ENCODE measurements around the gene ADGRG2. TPM values are rescaled to one million over a fixed set of nuclear protein-coding genes. Genes with fewer than 3 reads are reported as not detected.

ADGRG2 gene
- total and polyA plus RNA-seq, 2 of the 13 experiments (the other 11 are each of a cell fraction or from before 2014, with no cell fraction given), result not detected

DNA sequence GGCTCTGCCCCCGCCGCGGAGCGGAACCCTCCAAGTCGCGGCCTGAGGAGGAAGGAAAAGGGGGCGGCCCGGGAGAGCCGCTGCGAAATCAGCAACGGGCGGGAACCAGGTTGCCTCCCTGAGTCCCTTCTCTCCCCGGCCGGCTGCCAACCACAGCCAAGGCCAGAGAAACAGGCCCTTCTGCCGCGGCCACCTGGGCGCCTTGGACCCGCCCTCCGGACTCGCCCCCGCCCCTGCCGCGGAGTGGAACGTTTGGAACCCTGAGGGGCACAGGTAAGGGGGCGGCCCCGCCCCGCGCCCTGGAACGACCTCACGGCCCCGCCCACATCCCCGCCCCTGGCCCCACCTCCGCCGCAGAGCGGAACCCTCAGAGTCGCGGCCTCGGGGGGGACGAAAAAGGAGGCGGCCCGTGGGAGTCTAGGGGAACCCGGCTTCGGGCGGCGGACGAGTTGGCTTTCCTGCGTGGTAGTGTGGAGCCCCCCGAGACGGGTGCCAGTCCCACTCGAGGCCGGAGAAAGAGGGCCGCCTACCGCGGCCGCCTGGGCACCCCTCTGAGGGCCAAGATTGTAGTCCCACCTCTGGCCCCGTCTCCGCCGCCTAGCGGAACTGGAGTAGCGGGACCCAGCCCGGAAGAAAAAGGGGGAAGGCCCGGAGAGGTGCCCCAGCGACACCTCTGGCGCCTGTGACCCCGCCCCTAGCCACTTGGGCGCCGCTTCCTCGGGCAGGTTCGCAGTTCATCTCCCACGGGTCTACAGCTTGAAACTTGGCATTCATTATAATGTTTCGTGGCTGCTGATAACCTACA lies 137.7 kb downstream of the ADGRG2 start (continued):
- TF ChIP-seq, protein P1, sequence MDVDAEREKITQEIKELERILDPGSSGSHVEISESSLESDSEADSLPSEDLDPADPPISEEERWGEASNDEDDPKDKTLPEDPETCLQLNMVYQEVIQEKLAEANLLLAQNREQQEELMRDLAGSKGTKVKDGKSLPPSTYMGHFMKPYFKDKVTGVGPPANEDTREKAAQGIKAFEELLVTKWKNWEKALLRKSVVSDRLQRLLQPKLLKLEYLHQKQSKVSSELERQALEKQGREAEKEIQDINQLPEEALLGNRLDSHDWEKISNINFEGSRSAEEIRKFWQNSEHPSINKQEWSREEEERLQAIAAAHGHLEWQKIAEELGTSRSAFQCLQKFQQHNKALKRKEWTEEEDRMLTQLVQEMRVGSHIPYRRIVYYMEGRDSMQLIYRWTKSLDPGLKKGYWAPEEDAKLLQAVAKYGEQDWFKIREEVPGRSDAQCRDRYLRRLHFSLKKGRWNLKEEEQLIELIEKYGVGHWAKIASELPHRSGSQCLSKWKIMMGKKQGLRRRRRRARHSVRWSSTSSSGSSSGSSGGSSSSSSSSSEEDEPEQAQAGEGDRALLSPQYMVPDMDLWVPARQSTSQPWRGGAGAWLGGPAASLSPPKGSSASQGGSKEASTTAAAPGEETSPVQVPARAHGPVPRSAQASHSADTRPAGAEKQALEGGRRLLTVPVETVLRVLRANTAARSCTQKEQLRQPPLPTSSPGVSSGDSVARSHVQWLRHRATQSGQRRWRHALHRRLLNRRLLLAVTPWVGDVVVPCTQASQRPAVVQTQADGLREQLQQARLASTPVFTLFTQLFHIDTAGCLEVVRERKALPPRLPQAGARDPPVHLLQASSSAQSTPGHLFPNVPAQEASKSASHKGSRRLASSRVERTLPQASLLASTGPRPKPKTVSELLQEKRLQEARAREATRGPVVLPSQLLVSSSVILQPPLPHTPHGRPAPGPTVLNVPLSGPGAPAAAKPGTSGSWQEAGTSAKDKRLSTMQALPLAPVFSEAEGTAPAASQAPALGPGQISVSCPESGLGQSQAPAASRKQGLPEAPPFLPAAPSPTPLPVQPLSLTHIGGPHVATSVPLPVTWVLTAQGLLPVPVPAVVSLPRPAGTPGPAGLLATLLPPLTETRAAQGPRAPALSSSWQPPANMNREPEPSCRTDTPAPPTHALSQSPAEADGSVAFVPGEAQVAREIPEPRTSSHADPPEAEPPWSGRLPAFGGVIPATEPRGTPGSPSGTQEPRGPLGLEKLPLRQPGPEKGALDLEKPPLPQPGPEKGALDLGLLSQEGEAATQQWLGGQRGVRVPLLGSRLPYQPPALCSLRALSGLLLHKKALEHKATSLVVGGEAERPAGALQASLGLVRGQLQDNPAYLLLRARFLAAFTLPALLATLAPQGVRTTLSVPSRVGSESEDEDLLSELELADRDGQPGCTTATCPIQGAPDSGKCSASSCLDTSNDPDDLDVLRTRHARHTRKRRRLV (CRISPR knock-in tag; IDR thresholded peaks at IDR 0.05), result 0 out of 2 replicates have a peak, but pooled peaks have one; percentile 44
- TF ChIP-seq, protein P2, sequence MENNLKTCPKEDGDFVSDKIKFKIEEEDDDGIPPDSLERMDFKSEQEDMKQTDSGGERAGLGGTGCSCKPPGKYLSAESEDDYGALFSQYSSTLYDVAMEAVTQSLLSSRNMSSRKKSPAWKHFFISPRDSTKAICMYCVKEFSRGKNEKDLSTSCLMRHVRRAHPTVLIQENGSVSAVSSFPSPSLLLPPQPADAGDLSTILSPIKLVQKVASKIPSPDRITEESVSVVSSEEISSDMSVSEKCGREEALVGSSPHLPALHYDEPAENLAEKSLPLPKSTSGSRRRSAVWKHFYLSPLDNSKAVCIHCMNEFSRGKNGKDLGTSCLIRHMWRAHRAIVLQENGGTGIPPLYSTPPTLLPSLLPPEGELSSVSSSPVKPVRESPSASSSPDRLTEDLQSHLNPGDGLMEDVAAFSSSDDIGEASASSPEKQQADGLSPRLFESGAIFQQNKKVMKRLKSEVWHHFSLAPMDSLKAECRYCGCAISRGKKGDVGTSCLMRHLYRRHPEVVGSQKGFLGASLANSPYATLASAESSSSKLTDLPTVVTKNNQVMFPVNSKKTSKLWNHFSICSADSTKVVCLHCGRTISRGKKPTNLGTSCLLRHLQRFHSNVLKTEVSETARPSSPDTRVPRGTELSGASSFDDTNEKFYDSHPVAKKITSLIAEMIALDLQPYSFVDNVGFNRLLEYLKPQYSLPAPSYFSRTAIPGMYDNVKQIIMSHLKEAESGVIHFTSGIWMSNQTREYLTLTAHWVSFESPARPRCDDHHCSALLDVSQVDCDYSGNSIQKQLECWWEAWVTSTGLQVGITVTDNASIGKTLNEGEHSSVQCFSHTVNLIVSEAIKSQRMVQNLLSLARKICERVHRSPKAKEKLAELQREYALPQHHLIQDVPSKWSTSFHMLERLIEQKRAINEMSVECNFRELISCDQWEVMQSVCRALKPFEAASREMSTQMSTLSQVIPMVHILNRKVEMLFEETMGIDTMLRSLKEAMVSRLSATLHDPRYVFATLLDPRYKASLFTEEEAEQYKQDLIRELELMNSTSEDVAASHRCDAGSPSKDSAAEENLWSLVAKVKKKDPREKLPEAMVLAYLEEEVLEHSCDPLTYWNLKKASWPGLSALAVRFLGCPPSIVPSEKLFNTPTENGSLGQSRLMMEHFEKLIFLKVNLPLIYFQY (CRISPR knock-in tag; IDR thresholded peaks at IDR 0.05; ENCODE audit: borderline replicate concordance), result no peak
- no peak for TF ChIP-seq TCF12 (IDR thresholded peaks at IDR 0.05)
- TF ChIP-seq TCF12 (CRISPR knock-in tag; IDR thresholded peaks at IDR 0.05), result 0 out of 2 replicates have a peak, but pooled peaks have one; percentile 34
- no peak for TF ChIP-seq HNRNPUL1 (IDR thresholded peaks at IDR 0.05; ENCODE audit: low read depth, low read length)
- TF ChIP-seq, protein P3, sequence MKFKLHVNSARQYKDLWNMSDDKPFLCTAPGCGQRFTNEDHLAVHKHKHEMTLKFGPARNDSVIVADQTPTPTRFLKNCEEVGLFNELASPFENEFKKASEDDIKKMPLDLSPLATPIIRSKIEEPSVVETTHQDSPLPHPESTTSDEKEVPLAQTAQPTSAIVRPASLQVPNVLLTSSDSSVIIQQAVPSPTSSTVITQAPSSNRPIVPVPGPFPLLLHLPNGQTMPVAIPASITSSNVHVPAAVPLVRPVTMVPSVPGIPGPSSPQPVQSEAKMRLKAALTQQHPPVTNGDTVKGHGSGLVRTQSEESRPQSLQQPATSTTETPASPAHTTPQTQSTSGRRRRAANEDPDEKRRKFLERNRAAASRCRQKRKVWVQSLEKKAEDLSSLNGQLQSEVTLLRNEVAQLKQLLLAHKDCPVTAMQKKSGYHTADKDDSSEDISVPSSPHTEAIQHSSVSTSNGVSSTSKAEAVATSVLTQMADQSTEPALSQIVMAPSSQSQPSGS (CRISPR knock-in tag; IDR thresholded peaks at IDR 0.05), result no peak
- TF ChIP-seq, protein P4, sequence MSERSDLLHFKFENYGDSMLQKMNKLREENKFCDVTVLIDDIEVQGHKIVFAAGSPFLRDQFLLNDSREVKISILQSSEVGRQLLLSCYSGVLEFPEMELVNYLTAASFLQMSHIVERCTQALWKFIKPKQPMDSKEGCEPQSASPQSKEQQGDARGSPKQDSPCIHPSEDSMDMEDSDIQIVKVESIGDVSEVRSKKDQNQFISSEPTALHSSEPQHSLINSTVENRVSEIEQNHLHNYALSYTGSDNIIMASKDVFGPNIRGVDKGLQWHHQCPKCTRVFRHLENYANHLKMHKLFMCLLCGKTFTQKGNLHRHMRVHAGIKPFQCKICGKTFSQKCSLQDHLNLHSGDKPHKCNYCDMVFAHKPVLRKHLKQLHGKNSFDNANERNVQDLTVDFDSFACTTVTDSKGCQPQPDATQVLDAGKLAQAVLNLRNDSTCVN (CRISPR knock-in tag; IDR thresholded peaks at IDR 0.05; ENCODE audit: borderline replicate concordance), result no peak
- TF ChIP-seq CEBPG (CRISPR knock-in tag; IDR thresholded peaks at IDR 0.05), result no peak
- TF ChIP-seq KLF9 (CRISPR knock-in tag; IDR thresholded peaks at IDR 0.05; ENCODE audit: low read depth), result no peak

All from HepG2 (cell line).